Transverse colon (tissue), 4 donors: ENCODE data around the gene PLAAT1. TPM values are rescaled to one million over a fixed set of nuclear protein-coding genes. Genes with fewer than 3 reads are reported as not detected.
A peak's percentile ranks its signal among the peaks of the same experiment; 100 is the strongest.

ENCODE experiments used
- DNase-seq: peaks from one replicate; pipeline ENCODE4 v3.0.0-alpha.2; 2019
- H3K27ac ChIP-seq, 4 donors: fragments of 200-600 bp; sonication (generic); 2 replicates each; pipeline ENCODE4 v1.5.1; 2016 to 2018; ENCODE audit warnings: inconsistent platforms in 4 of 4
- H3K27me3 ChIP-seq: fragments of 200-600 bp; sonication (generic); 2 replicates; pipeline ENCODE4 v1.5.1; 2017; ENCODE audit warnings: inconsistent platforms
- H3K36me3 ChIP-seq, 4 donors: fragments of 200-600 bp; sonication (generic); 2 replicates each; pipeline ENCODE4 v1.5.1; 2017 to 2019; ENCODE audit warnings: inconsistent platforms in 4 of 4
- H3K4me1 ChIP-seq, 4 donors: fragments of 200-600 bp; sonication (generic); 2 replicates each; pipeline ENCODE4 v1.5.1; 2017 to 2020; ENCODE audit warnings: inconsistent platforms in 4 of 4
- H3K4me3 ChIP-seq, 4 donors: fragments of 200-600 bp; sonication (generic); 1 replicate in 1 of 4; 2 replicates in 3 of 4; pipeline versions ENCODE4 v1.5.1 to v1.6.1; 2017 to 2019; ENCODE audit warnings: inconsistent platforms in 4 of 4
- H3K9me3 ChIP-seq, 2 donors: fragments of 200-600 bp; sonication (generic); 2 replicates each; pipeline ENCODE4 v1.5.1; 2017 to 2019; ENCODE audit warnings: inconsistent platforms in 2 of 2
- CTCF ChIP-seq, 5 experiments: fragments of 200-600 bp in 3 of 5; fragments of 450-650 bp in 2 of 5; sonication (generic) in 3 of 5; IDR thresholded peaks; 1 replicate in 2 of 5; 2 replicates in 3 of 5; pipeline ENCODE4 v1.5.1; 2016 to 2017; ENCODE audit warnings: antibody characterized with exemption in 5 of 5, inconsistent platforms in 3 of 5, mild to moderate bottlenecking in 2 of 5, moderate library complexity in 1 of 5
- EP300 ChIP-seq: sonication (generic); formaldehyde crosslinking; IDR thresholded peaks from one replicate; pipeline ENCODE4 v1.6.1; 2017; ENCODE audit warnings: antibody characterized with exemption, low read depth
- POLR2A ChIP-seq: fragments of 450-650 bp; IDR thresholded peaks from one replicate; pipeline ENCODE4 v1.6.1; 2016; ENCODE audit warnings: antibody characterized with exemption, mild to moderate bottlenecking, moderate library complexity
- POLR2AphosphoS5 ChIP-seq, 3 donors: sonication (generic); formaldehyde crosslinking; IDR thresholded peaks; one replicate each; pipeline ENCODE4 v1.6.1; 2016; ENCODE audit warnings: antibody characterized with exemption in 3 of 3
- WGBS, 2 donors: methylation state at CpG; one replicate each; pipeline ENCODE4 v1.1.5; 2018; ENCODE audit warnings: low coverage in 1 of 2; 5-methylcytosine and 5-hydroxymethylcytosine counted together
- in situ Hi-C, 4 donors: fragments of 200-750 bp; cut with MboI; loops; one replicate each; pipeline versions ENCODE4 v1.15.0 to v1.15.1; 2017; ENCODE audit warnings: low sequenced_read_pairs in 3 of 4, low pct_ligation_motif_present in 1 of 4, low pct_unique_long_range_greater_than_20kb in 1 of 4
- intact Hi-C: fragments of 100-400 bp; cut with DNase I; formaldehyde crosslinking; loops from one replicate; pipeline ENCODE4 v1.15.1; 2023; ENCODE audit warnings: low total_unique reads
- total RNA-seq, 4 donors: library from RNA; depleted of rRNA; stranded (reverse); fragments of >200 nt; gene quantifications; one replicate each; pipeline ENCODE4 v1.1.0, GENCODE V29; 2016

The PLAAT1 gene
- not detected for total RNA-seq

DNA sequence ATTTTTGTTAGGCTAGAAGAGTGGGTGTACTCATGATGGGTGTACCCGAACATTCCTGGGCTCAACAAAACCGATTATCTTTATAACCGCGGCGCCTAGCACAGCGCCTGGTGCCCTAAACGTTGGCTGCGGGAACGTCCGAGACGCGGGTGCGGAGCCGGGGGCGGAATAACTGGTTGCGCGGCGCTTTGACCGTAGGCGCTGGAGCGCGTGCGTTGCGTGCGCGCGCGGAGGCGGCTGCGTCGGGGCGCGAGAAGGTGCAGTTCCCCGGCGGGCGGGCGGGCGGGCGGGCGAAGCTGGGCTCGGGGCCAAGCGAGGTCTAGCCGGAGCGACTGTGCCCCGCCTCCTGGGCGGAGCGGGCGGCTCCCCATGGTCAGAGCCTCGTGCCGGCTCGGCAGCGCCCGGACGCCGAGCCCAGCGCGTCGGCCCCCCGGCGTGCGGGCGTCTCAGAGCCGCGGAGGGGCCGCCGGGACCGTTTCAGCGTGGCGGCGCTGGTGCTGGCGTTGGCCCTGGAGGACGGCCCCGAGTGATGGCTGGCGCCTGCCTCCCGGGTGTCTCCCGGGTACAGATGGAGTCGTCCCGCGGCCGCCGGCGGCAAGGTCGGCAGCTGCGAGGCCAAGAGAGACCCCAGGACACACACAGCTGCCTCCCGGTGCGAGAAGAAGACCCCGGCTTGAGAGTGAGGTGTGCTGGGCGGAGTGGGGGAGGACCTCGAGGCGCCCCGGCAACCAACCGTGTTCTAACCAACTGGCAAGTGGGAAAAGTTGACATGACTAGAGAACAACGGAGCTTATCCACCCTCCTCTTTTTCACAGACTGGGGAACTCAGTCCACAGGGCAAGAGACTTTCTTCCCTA is at the start of gene PLAAT1:
PLAAT1 (plus strand) TSS at position 373 of the 857 bp plus-strand sequence. CDS start 14,429 bp downstream, outside the sequence.
- WGBS, 2 donors = 7% methylated on average over 63 of the region's 93 CpGs; no CpG with 5 or more reads in 1 of the 2 donors
- Histone ChIP-seq H3K4me3 (peak within 1 kb of the TSS; percentile 19 to 47 (median 34)), H3K27ac (peak within 1 kb of the TSS in 1 of 4 donors; percentile 16), H3K4me1 (peaks cover 0 to 13% (median 4%) of the 10 kb centered on the region in 4 donors), H3K36me3 (no peaks in the 10 kb centered on the region), H3K27me3 (peaks cover 26% of the 10 kb centered on the region), H3K9me3 (no peaks in the 10 kb centered on the region)
- in situ Hi-C loops = no loop called here
- intact Hi-C loops = no loop called here
- TF ChIP-seq EP300 = no peak
- no peak for TF ChIP-seq POLR2AphosphoS5 (IDR thresholded peaks at IDR 0.05)
- TF ChIP-seq POLR2A = no peak
- no peak for TF ChIP-seq CTCF (IDR thresholded peaks at IDR 0.05)
- DNase-seq = peak; percentile 61

DNA sequence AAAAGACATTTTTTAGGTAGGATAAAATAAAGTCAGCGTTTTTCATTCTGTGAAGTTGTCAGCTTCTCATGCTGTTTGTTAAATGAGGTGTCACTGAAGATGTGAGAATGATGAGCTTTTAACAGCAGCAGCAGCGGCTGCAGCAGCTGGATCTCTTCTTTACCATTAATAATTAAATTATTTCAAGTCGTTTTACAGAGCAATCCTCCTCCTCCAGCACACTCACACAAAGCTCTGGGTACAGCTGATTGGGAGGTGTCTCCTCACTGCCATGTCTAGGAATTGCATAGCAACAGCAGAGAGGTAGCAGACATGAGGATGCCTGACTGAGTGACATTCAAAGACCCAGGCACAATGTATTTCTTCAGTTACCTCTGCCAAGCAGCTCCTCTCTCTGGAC is 46.7 kb upstream of the PLAAT1 start:
- intact Hi-C loops = no loop called here

GRCh38 chr3:193196746-193197145 is 44.3 kb upstream of the PLAAT1 start:
- in situ Hi-C loops (loop anchor here in 1 of 4 donors (25.0 kb wide), 1 partner anchor 366 kb away; the partner anchor contains the start of gene ATP13A4), intact Hi-C loops (no loop called here)
- Histone ChIP-seq H3K4me1 (no peaks in the 10 kb centered on the region), H3K4me3 (no peak overlapping the region), H3K27ac (no peak overlapping the region), H3K9me3 (no peaks in the 10 kb centered on the region), H3K27me3 (no peaks in the 10 kb centered on the region), H3K36me3 (no peaks in the 10 kb centered on the region)
- DNase-seq = no peak
- TF ChIP-seq CTCF (IDR thresholded peaks at IDR 0.05) (no peak), EP300 (no peak), POLR2AphosphoS5 (IDR thresholded peaks at IDR 0.05) (no peak), POLR2A (no peak)
- 81 to 92% methylated on average over 2 of the region's 2 CpGs for WGBS, 2 donors

More for the DNA sequence above, 46.7 kb upstream of the PLAAT1 start:
- no peaks in the 10 kb centered on the region for H3K9me3 ChIP-seq
- in situ Hi-C loops = loop anchor here in 1 of 4 donors (25.0 kb wide), 1 partner anchor 368 kb away; the partner anchor contains the start of gene ATP13A4
- H3K27ac ChIP-seq = no peak overlapping the region
- no peaks in the 10 kb centered on the region for H3K4me1 ChIP-seq
- WGBS, 2 donors = 36 to 38% methylated on average over 3 of the region's 3 CpGs
- DNase-seq = no peak
- H3K27me3 ChIP-seq = no peaks in the 10 kb centered on the region
- no peak overlapping the region for H3K4me3 ChIP-seq
- no peaks in the 10 kb centered on the region for H3K36me3 ChIP-seq
- TF ChIP-seq POLR2A = no peak
- TF ChIP-seq POLR2AphosphoS5 (IDR thresholded peaks at IDR 0.05) = no peak
- no peak for TF ChIP-seq EP300
- TF ChIP-seq CTCF (IDR thresholded peaks at IDR 0.05) = no peak

DNA sequence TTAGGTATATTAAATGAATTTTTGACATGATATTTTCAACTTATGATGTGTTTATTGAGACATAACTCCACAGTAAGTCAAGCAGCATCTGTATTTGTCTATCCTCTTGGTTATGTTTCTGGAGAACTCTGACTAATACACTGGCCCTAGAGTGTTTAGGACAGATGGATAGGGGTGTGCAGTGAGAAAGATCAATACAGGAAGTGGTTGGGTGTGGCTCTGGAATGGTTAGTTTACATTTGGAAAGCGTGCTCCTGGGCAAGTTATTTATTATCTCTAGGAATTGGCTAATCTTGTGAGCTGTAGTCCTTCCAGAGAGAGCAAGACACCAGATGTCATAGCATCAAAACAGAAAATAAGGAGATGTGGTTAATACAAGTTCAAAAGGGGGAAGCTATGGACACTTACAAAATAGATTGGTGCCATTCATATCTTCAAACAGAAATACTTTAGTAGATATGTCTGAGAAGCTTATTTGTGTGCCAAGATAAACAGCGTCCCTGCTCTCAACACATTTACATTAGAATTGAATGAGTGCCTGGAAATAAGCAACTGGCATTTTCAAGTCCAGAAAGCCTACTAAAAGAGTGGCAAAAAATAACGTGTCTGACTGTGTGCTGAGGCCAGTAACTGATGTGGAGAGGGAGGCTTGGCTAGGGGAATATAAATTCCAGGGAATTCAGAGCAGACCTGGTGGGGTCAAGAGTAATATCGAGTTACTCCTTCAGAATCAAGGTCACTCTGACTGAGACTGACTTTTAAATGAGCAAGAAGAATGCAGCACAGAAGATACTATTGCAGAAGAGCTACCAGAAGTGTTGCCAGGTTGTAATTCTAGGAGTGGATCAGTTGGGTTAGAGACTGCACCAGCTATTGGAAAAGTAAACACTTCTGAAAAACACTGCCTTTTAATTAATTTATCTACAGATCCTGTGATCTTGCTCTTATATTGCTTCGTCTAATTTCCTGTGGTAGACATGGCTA is 33.4 kb upstream of the PLAAT1 start:
- intact Hi-C loops = no loop called here
- Histone ChIP-seq H3K4me1 (peaks cover 0 to 5% (median 0%) of the 10 kb centered on the region in 4 donors), H3K27me3 (no peaks in the 10 kb centered on the region), H3K36me3 (no peaks in the 10 kb centered on the region), H3K27ac (no peak overlapping the region), H3K9me3 (no peaks in the 10 kb centered on the region), H3K4me3 (no peak overlapping the region)
- 25 to 28% methylated on average over 4 to 5 of the region's 5 CpGs for WGBS, 2 donors
- no peak for TF ChIP-seq CTCF (IDR thresholded peaks at IDR 0.05)
- TF ChIP-seq EP300 = no peak
- no peak for DNase-seq
- in situ Hi-C loops = no loop called here
